ENCODE results near the gene PPP5C. TPM values are rescaled to one million over a fixed set of nuclear protein-coding genes. Genes with fewer than 3 reads are reported as not detected.

PPP5C gene
- polyA plus RNA-seq, 3 donors = 9.9 to 76.3 (median 12.6) TPM

DNA sequence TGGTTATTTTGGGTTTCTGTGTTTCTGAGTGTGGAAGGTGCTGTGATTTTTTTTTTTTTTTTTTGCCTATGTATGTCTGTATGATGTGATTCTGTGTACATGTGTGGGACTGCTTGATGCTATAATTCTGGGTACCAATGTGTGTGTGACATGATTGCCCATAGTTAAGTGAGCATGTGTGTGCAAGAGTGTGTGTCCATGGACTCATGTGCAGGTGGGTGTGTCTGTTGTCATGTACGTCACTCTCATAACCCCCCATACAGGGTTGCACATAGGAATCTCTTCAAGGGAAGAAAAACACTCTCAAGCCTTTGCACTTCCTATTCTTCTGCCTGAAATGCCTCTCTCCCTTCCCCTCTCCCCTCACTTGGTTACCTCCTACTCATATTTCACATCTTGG is 2.5 kb upstream of the PPP5C start:
- Histone ChIP-seq H3K27me3 (ENCODE audit: control insufficient read depth in 2 of 2, insufficient read depth in 2 of 2, low read length in 2 of 2) (peaks cover 0 to 4% of the 10 kb centered on the region in 2 donors), H2AFZ (ENCODE audit: insufficient read depth, low read depth, low read length, poor library complexity, severe bottlenecking) (no peak overlapping the region), H3K9ac (ENCODE audit: insufficient read depth, low read length, poor library complexity, severe bottlenecking) (no peak overlapping the region), H3K4me2 (replicated peaks; ENCODE audit: extremely low read depth, low read length, poor library complexity, severe bottlenecking) (no peak overlapping the region), H4K20me1 (ENCODE audit: insufficient read depth, low read length) (no peaks in the 10 kb centered on the region), H3K27ac (ENCODE audit: low read depth in 1 of 2, low read length in 2 of 2) (no peak overlapping the region), H3K79me2 (ENCODE audit: insufficient read depth, low read length) (peaks cover 25% of the 10 kb centered on the region), H3K9me3 (replicated peaks in 1 of 2; ENCODE audit: control insufficient read depth in 1 of 2, insufficient read depth in 1 of 2, low read length in 2 of 2) (no peaks in the 10 kb centered on the region), H3K36me3 (replicated peaks in 1 of 2; ENCODE audit: control insufficient read depth in 1 of 2, insufficient read depth in 2 of 2, low read length in 2 of 2) (no peaks in the 10 kb centered on the region), H3K4me1 (ENCODE audit: control insufficient read depth in 1 of 2, insufficient read depth in 2 of 2, low read length in 2 of 2) (peaks cover 30% of the 10 kb centered on the region in 2 donors), H3K4me3 (replicated peaks in 1 of 3; ENCODE audit: low read depth in 2 of 3, low read length in 3 of 3) (no peak overlapping the region)
- TF ChIP-seq, protein P1, sequence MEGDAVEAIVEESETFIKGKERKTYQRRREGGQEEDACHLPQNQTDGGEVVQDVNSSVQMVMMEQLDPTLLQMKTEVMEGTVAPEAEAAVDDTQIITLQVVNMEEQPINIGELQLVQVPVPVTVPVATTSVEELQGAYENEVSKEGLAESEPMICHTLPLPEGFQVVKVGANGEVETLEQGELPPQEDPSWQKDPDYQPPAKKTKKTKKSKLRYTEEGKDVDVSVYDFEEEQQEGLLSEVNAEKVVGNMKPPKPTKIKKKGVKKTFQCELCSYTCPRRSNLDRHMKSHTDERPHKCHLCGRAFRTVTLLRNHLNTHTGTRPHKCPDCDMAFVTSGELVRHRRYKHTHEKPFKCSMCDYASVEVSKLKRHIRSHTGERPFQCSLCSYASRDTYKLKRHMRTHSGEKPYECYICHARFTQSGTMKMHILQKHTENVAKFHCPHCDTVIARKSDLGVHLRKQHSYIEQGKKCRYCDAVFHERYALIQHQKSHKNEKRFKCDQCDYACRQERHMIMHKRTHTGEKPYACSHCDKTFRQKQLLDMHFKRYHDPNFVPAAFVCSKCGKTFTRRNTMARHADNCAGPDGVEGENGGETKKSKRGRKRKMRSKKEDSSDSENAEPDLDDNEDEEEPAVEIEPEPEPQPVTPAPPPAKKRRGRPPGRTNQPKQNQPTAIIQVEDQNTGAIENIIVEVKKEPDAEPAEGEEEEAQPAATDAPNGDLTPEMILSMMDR (IDR thresholded peaks at IDR 0.05) = no peak
- H3K9me3 Mint-ChIP-seq = no peaks in the 10 kb centered on the region
- H3K4me1 Mint-ChIP-seq = peaks cover 36% of the 10 kb centered on the region
- no peak overlapping the region for H3K4me3 Mint-ChIP-seq
- H3K36me3 Mint-ChIP-seq = no peaks in the 10 kb centered on the region
- DNase-seq = no peak
- 100% methylated on average over 1 of the region's 1 CpG for WGBS (ENCODE audit: insufficient coverage)
- H3K27ac Mint-ChIP-seq = peak overlapping the region in 1 of 7 donors; percentile 37
- intact Hi-C loops (cut with micrococcal nuclease) = no loop called here
- peaks cover 12 to 22% (median 18%) of the 10 kb centered on the region in 3 donors for H3K27me3 Mint-ChIP-seq (ENCODE audit: low read depth in 3 of 3)

DNA sequence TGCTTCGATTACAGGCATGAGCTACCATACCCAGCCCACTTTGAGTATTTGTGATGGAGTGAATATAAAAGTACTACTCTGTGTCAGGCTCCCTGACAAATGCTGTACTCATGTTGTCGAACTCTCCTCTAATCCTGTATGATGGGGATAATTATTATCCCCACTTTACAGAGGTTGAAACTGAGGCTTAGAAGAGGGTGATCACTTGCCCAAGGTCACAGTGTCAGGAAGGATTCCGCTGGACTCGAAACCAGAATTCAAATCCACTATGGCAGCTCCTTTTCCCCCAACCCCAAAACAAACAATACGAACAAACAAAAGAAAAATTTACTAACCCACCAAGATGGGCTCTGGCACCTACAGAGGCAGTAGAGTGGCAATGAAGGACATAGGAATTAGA is 1.7 kb upstream of the PPP5C start:
- H3K9ac ChIP-seq (ENCODE audit: insufficient read depth, low read length, poor library complexity, severe bottlenecking) = no peak overlapping the region
- H2AFZ ChIP-seq (ENCODE audit: insufficient read depth, low read depth, low read length, poor library complexity, severe bottlenecking) = no peak overlapping the region
- TF ChIP-seq, protein P1 (IDR thresholded peaks at IDR 0.05) = no peak
- no peak overlapping the region for H3K4me3 ChIP-seq (replicated peaks in 1 of 3; ENCODE audit: low read depth in 2 of 3, low read length in 3 of 3)
- H3K9me3 ChIP-seq (replicated peaks in 1 of 2; ENCODE audit: control insufficient read depth in 1 of 2, insufficient read depth in 1 of 2, low read length in 2 of 2) = no peaks in the 10 kb centered on the region
- DNase-seq = no peak
- WGBS (ENCODE audit: insufficient coverage) = no CpG with 5 or more reads among the region's 5 CpGs
- Mint-ChIP-seq H3K36me3 (no peaks in the 10 kb centered on the region), H3K27me3 (ENCODE audit: low read depth in 3 of 3) (peaks cover 14 to 20% (median 14%) of the 10 kb centered on the region in 3 donors), H3K9me3 (peaks cover 0 to 3% (median 0%) of the 10 kb centered on the region in 7 donors), H3K4me1 (peaks cover 43% of the 10 kb centered on the region), H3K27ac (no peak overlapping the region), H3K4me3 (no peak overlapping the region)
- no peak overlapping the region for H3K4me2 ChIP-seq (replicated peaks; ENCODE audit: extremely low read depth, low read length, poor library complexity, severe bottlenecking)
- peaks cover 0 to 4% of the 10 kb centered on the region in 2 donors for H3K27me3 ChIP-seq (ENCODE audit: control insufficient read depth in 2 of 2, insufficient read depth in 2 of 2, low read length in 2 of 2)
- peaks cover 38% of the 10 kb centered on the region in 2 donors for H3K4me1 ChIP-seq (ENCODE audit: control insufficient read depth in 1 of 2, insufficient read depth in 2 of 2, low read length in 2 of 2)
- H3K79me2 ChIP-seq (ENCODE audit: insufficient read depth, low read length) = peaks cover 31% of the 10 kb centered on the region
- intact Hi-C loops (cut with micrococcal nuclease) = no loop called here
- no peaks in the 10 kb centered on the region for H3K36me3 ChIP-seq (replicated peaks in 1 of 2; ENCODE audit: control insufficient read depth in 1 of 2, insufficient read depth in 2 of 2, low read length in 2 of 2)
- no peaks in the 10 kb centered on the region for H4K20me1 ChIP-seq (ENCODE audit: insufficient read depth, low read length)
- no peak overlapping the region for H3K27ac ChIP-seq (ENCODE audit: low read depth in 1 of 2, low read length in 2 of 2)
